Activated naive CD4-positive, alpha-beta T cell treated with anti-CD3 and anti-CD28 coated beads, Interleukin-2, amount 50 U/mL, for 72 hours (primary cell): ENCODE results near the gene FRMD4A. TPM values are rescaled to one million over a fixed set of nuclear protein-coding genes. Genes with fewer than 3 reads are reported as not detected.

Experiments
- ATAC-seq, 2 donors: fragments of 150-1000 bp; cut with Tn5 transposase; 2 replicates each; pipeline ENCODE4 v1.10.0; 2021; ENCODE audit warnings: mild to moderate bottlenecking in 2 of 2, moderate library complexity in 2 of 2
- DNase-seq, 2 donors: peaks; one replicate each; pipeline ENCODE4 v3.0.0; 2021 to 2022; ENCODE audit warnings: low spot score in 2 of 2
- H3K27ac Mint-ChIP-seq, 2 donors: one replicate each; pipeline ENCODE4 v1.8.0; 2022; ENCODE audit warnings: mild to moderate bottlenecking in 2 of 2, mixed read lengths in 2 of 2
- H3K36me3 Mint-ChIP-seq, 2 donors: one replicate each; pipeline ENCODE4 v1.8.0; 2022; ENCODE audit warnings: mixed read lengths in 2 of 2
- H3K9me3 Mint-ChIP-seq, 2 donors: one replicate each; pipeline ENCODE4 v1.8.0; 2022; ENCODE audit warnings: mixed read lengths in 2 of 2
- total RNA-seq, 2 donors: library from RNA; stranded (reverse); gene quantifications; one replicate each; pipeline ENCODE4 v1.2.3, GENCODE V29; 2022

FRMD4A gene
- total RNA-seq, 2 donors from 2014 or later: 0.41 to 0.49 TPM

DNA sequence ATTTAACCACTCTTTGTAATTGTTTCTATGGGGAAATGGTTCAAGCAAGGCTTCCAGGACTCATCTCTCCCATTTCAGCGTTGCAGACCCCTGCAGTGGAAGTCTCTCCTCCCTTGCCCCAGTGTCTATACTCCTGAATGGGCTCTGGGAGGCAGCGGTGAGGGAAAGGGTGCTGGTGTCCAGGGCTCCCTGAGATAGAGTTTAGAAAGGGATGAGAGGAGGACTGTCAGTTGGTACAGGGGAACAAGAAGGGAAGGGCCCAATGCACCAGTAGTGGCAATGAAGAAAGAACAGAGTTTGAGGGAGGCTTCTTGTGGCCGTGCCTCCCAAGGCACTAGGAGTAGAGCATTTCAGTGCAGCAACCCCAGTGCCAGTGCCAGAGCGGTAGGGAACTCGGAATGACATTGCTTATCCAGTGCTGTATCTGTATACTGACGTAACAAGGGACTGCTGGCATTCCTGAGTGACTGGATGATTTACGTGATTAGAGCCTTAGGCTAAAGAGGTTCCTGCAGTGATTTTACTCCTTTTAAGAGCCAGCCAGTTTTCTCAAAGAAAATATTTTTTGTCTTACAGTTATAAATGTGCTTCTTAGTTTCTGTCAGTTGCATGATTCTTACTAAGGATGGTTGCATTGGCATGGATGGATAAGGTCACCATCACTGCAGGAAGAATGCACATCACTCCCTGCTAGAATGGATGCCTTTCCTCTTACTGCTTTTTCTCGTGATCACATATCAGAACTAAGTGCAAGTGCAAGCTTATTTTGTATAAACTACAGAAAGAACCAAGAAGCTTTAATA, 716.0 kb downstream of the FRMD4A start:
- no peaks in the 10 kb centered on the region for H3K9me3 Mint-ChIP-seq
- peaks cover 8 to 25% of the 10 kb centered on the region in 2 donors for H3K36me3 Mint-ChIP-seq
- H3K27ac Mint-ChIP-seq: peak overlapping the region in 1 of 2 donors; percentile 52
- ATAC-seq: no peak
- no peak for DNase-seq

- peaks cover 8 to 31% of the 10 kb centered on the region in 2 donors for H3K36me3 Mint-ChIP-seq
- ATAC-seq (no peak), DNase-seq (no peak)
- H3K9me3 Mint-ChIP-seq: no peaks in the 10 kb centered on the region
- no peak overlapping the region for H3K27ac Mint-ChIP-seq
Observed at GRCh38 chr10:13613519-13613918, 717.2 kb downstream of the FRMD4A start.

GRCh38 chr10:13612654-13613373, 717.9 kb downstream of the FRMD4A start:
- DNase-seq (no peak), ATAC-seq (no peak)
- Mint-ChIP-seq H3K9me3 (no peaks in the 10 kb centered on the region), H3K27ac (no peak overlapping the region), H3K36me3 (peaks cover 7 to 30% of the 10 kb centered on the region in 2 donors)

DNA sequence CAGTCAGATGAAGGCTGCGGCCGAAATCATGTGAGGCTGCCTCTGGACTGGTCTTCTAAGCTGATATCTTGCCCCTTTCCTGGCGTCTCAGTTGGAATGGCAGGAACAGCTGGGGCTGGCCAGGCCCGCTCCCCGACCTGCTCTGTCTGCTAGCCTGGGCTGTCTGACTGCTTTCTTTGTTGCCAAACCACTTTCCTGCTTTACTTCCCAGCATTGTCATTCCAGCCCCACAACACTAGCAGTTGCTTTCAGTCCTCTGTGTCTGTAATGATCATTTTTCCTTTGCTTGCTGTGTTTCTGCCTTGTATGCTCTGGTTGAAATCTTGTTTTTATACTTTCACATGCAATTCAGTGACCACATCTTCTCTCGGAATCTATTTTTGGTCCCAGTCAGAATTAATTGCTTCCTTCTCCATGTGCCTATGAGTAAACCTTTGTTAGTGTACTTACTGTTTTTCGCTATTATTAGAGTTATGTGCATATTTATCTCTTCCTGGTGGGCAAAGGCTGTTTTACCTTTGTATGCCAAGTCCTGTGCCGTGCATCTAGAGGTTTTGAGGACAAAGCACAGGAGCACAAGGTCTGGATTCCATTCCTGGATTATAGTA, 722.4 kb downstream of the FRMD4A start:
- no peak for DNase-seq
- H3K9me3 Mint-ChIP-seq: no peaks in the 10 kb centered on the region
- no peak for ATAC-seq
- H3K36me3 Mint-ChIP-seq: peaks cover 0 to 22% of the 10 kb centered on the region in 2 donors
- H3K27ac Mint-ChIP-seq: no peak overlapping the region

DNA sequence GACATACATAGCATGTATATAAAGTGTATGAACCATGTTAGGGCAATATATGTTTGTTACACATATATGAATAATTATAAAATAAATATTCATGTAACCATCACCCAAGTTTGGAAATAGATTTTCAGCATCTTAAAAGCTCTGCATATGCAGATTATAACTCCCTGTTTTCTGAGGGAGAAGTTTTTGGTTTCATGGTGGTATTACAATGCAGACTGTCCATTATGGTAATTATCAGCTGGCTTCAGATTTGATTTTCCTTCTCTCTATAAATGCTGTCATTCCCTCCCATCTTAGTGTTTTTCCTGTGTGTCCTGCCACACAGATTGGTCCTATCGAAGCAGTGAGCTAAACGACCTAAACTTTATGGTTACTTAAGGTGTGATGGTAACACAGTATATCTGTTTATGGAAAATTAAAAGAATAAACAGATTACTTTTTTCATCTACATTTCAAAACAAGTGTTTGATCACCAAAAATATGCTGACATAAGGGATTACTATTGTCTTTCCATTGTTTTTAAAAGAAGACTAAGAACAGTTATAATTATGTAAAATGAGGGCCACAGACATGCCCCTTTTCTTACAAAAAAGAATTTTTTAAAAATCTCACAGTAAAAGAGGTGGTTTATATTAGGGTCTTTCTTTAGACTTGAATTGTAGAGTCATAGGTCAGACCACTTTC, 726.2 kb downstream of the FRMD4A start:
- DNase-seq (no peak), ATAC-seq (no peak)
- Mint-ChIP-seq H3K27ac (no peak overlapping the region), H3K9me3 (no peaks in the 10 kb centered on the region), H3K36me3 (peaks cover 0 to 10% of the 10 kb centered on the region in 2 donors)

GRCh38 chr10:13597909-13598308, 732.8 kb downstream of the FRMD4A start:
- H3K36me3 Mint-ChIP-seq: peaks cover 0 to 4% of the 10 kb centered on the region in 2 donors
- H3K27ac Mint-ChIP-seq: no peak overlapping the region
- DNase-seq (no peak), ATAC-seq (no peak)
- no peaks in the 10 kb centered on the region for H3K9me3 Mint-ChIP-seq

DNA sequence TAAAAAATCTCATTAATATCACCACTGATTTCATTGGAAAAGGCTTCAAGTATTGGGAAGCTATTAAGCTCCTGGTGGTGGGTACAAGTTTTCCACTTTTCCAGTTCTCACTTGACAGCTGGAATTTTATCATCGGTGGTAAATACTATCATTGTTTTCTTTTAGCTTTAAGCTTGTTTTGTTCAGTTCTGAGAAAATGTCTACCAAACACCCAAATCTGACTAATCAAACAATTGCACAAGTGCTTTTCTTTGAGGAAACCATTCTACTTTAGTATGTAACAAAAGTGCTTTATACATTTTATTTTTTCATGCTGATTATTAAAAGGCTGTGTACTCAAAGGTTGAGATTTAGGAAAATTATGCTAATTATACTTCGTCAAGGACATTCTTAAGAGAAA, 736.1 kb downstream of the FRMD4A start:
- DNase-seq: no peak
- no peaks in the 10 kb centered on the region for H3K36me3 Mint-ChIP-seq
- H3K9me3 Mint-ChIP-seq: no peaks in the 10 kb centered on the region
- no peak for ATAC-seq
- H3K27ac Mint-ChIP-seq: no peak overlapping the region
